K562 (cell line): ENCODE results near the gene NTRK1. TPM values are rescaled to one million over a fixed set of nuclear protein-coding genes. Genes with fewer than 3 reads are reported as not detected.
A peak's percentile ranks its signal among the peaks of the same experiment; 100 is the strongest.

Experiments used
- ATAC-seq: fragments of 200-7000 bp; cut with Tn5 transposase; 3 replicates; pipeline ENCODE4 v1.9.1; 2020; ENCODE audit warnings: moderate library complexity
- BruUV-seq: library from RNA; stranded (reverse); fragments of 400-500 nt; replicated peaks from 2 replicates; lab custom pipeline; 2021; lab: Mats Ljungman, UMichigan
- CTCF ChIA-PET: fragments of 300-600 bp; formaldehyde crosslinking; extraction: SDS; loops from one replicate; lab custom pipeline; 2021; ENCODE audit warnings: low intra/inter-chr PET ratio; lab: Yijun Ruan, JAX
- POLR2A ChIA-PET: fragments of 300-600, 350-650 bp; sonication (Branson Sonifier 250); formaldehyde crosslinking; extraction: SDS; loops from one replicate; lab custom pipeline; 2021; ENCODE audit warnings: antibody characterized with exemption, inconsistent platforms; lab: Yijun Ruan, JAX
- DNase-seq, 4 experiments: peaks; one replicate each; pipeline versions ENCODE4 v3.0.0 to v3.0.0-alpha.2; 2011 to 2018; ENCODE audit warnings: low spot score in 3 of 4, mixed read lengths in 3 of 4; ENCODE audit errors: extremely low read depth in 1 of 4
- FAIRE-seq: peaks from 2 replicates; lab custom pipeline; 2011; peaks lifted over from hg19 to GRCh38; lab: Jason Lieb, UNC
- H2AFZ ChIP-seq: 2 replicates; pipeline ENCODE4 v1.6.0; 2011; ENCODE audit warnings: low read depth, low read length, control low read depth, inconsistent platforms
- H3K27ac ChIP-seq: fragments of 200-600 bp; 3 replicates; pipeline ENCODE4 v1.8.0; 2011; ENCODE audit warnings: low read depth, mild to moderate bottlenecking, control low read depth, inconsistent platforms, low read length, moderate library complexity, mixed read lengths; ENCODE audit errors: extremely low read depth
- H3K27me3 ChIP-seq, 2 experiments: fragments of 300-600 bp in 1 of 2; 2 replicates in 1 of 2; 3 replicates in 1 of 2; pipeline versions ENCODE4 v1.6.0 to v1.8.0; 2011; ENCODE audit warnings: inconsistent platforms in 2 of 2, low read length in 2 of 2, mild to moderate bottlenecking in 1 of 2, mixed read lengths in 1 of 2, moderate library complexity in 1 of 2; ENCODE audit not compliant: control insufficient read depth in 2 of 2, insufficient read depth in 2 of 2
- H3K36me3 ChIP-seq: fragments of 300-600 bp; 3 replicates; pipeline ENCODE4 v1.8.0; 2011; ENCODE audit warnings: mild to moderate bottlenecking, low read length, inconsistent platforms; ENCODE audit not compliant: control insufficient read depth, insufficient read depth
- H3K4me1 ChIP-seq, 2 experiments: fragments of 200-600 bp in 1 of 2; replicated peaks in 1 of 2; 2 replicates in 1 of 2; 3 replicates in 1 of 2; pipeline versions ENCODE4 v1.5.1 to v1.8.0; 2011; ENCODE audit warnings: inconsistent platforms in 2 of 2, low read length in 2 of 2, mild to moderate bottlenecking in 1 of 2, mixed read lengths in 1 of 2, moderate library complexity in 1 of 2; ENCODE audit not compliant: control insufficient read depth in 2 of 2, insufficient read depth in 2 of 2
- H3K4me2 ChIP-seq: 2 replicates; pipeline ENCODE4 v1.6.1; 2011; ENCODE audit warnings: low read length, control low read depth, inconsistent platforms, mixed read lengths; ENCODE audit not compliant: insufficient read depth
- H3K4me3 ChIP-seq: fragments of 200-600 bp; sonication (generic), shearing (Covaris generic); 2 replicates; pipeline ENCODE4 v1.5.1; 2016; ENCODE audit warnings: control low read depth, inconsistent platforms
- H3K79me2 ChIP-seq: fragments of 200-600 bp; 3 replicates; pipeline ENCODE4 v1.8.0; 2011; ENCODE audit warnings: low read length, inconsistent platforms; ENCODE audit not compliant: control insufficient read depth, insufficient read depth
- H3K9ac ChIP-seq, 2 experiments: 2 replicates each; pipeline versions ENCODE4 v1.6.0 to v1.6.1; 2011; ENCODE audit warnings: low read depth in 2 of 2, low read length in 2 of 2, control low read depth in 1 of 2, inconsistent platforms in 1 of 2, mild to moderate bottlenecking in 1 of 2, mixed read lengths in 1 of 2; ENCODE audit not compliant: insufficient read depth in 1 of 2
- H3K9me1 ChIP-seq: one replicate; pipeline ENCODE4 v1.6.0; 2011; ENCODE audit warnings: inconsistent platforms, mild to moderate bottlenecking, low read length, moderate library complexity; ENCODE audit not compliant: control insufficient read depth, insufficient read depth
- H3K9me3 ChIP-seq: replicated peaks from 2 replicates; pipeline ENCODE4 v1.5.1; 2011; ENCODE audit warnings: low read depth, low read length, inconsistent platforms; ENCODE audit not compliant: control insufficient read depth, insufficient read depth
- H4K20me1 ChIP-seq: replicated peaks from 2 replicates; pipeline ENCODE4 v1.6.1; 2011; ENCODE audit warnings: low read length, inconsistent platforms, mixed read lengths; ENCODE audit not compliant: control insufficient read depth, insufficient read depth
- KLF13 ChIP-seq: fragments of 450-650 bp; IDR thresholded peaks from 2 replicates; pipeline ENCODE4 v1.6.1; 2016; ENCODE audit warnings: missing genetic modification characterization, low read depth, mild to moderate bottlenecking, missing compliant biosample characterization, moderate library complexity, borderline replicate concordance
- TBP ChIP-seq: optimal IDR thresholded peaks from 2 replicates; pipeline ENCODE3; 2011; ENCODE audit warnings: low read depth, low read length, improper control_type of control experiment
- ZNF253 ChIP-seq: fragments of 250-450 bp; sonication (Bioruptor Pico); conservative IDR thresholded peaks from 2 replicates; pipeline ENCODE4 v1.6.1; 2021; ENCODE audit warnings: mild to moderate bottlenecking
- WGBS: fragments of 100-300 bp; shearing (Covaris generic); methylation state at CpG from one replicate; pipeline ENCODE4 v1.1.6; 2016; ENCODE audit warnings: low coverage, mixed read lengths; ENCODE audit not compliant: insufficient coverage; ENCODE audit errors: missing lambda C conversion rate; 5-methylcytosine and 5-hydroxymethylcytosine counted together
- in situ Hi-C: fragments of 300-500 bp; cut with MboI; formaldehyde crosslinking; loops from 4 replicates; pipeline ENCODE4 v1.15.0; 2018; ENCODE audit warnings: inconsistent platforms, mixed read lengths
- intact Hi-C: fragments of 100-400 bp; cut with micrococcal nuclease; formaldehyde crosslinking; loops from 2 replicates; pipeline ENCODE4 v1.14.2; 2022
- polyA plus RNA-seq, 8 experiments: library from polyadenylated mRNA; depleted of rRNA in 4 of 8; stranded (reverse) in 5 of 8; unstranded in 3 of 8; fragments of >200 nt; fragmentation: Nextera tagmentation in 2 of 8; fragmentation: Illumina TruSeq in 1 of 8; extraction: Ambion mirVana in 2 of 8; extraction: Trizol in 1 of 8; gene quantifications; 2 replicates each; pipeline versions ENCODE4 v1.2.1 to v1.2.3, GENCODE V29; 2011 to 2014; ENCODE audit warnings: inconsistent platforms in 1 of 8, missing spikeins in 1 of 8
- total RNA-seq, 7 experiments: library from RNA; depleted of rRNA in 6 of 7; stranded (reverse); fragments of >200 nt in 6 of 7; fragmentation: Illumina TruSeq in 2 of 7; extraction: Trizol in 2 of 7; gene quantifications; 2 replicates each; pipeline versions ENCODE4 v1.2.1 to v1.2.3, GENCODE V29; 2011 to 2021; ENCODE audit warnings: low replicate concordance in 1 of 7
- TF ChIP-seq, protein P1 (sequence below), 2 experiments: fragments of 450-650 bp in 1 of 2; sonication (generic) in 1 of 2; formaldehyde crosslinking in 1 of 2; IDR thresholded peaks in 1 of 2; conservative IDR thresholded peaks in 1 of 2; 2 replicates each; pipeline versions ENCODE4 v1.6.1 to v1.8.1; 2016 to 2023; ENCODE audit warnings: mild to moderate bottlenecking in 2 of 2, moderate library complexity in 2 of 2, inconsistent platforms in 1 of 2, missing genetic modification reagents in 1 of 2

NTRK1 gene
- total and polyA plus RNA-seq, 9 of the 15 experiments (the other 6 are each of a cell fraction or from before 2014, with no cell fraction given) = 0.46 to 30.0 (median 7.9) TPM

DNA sequence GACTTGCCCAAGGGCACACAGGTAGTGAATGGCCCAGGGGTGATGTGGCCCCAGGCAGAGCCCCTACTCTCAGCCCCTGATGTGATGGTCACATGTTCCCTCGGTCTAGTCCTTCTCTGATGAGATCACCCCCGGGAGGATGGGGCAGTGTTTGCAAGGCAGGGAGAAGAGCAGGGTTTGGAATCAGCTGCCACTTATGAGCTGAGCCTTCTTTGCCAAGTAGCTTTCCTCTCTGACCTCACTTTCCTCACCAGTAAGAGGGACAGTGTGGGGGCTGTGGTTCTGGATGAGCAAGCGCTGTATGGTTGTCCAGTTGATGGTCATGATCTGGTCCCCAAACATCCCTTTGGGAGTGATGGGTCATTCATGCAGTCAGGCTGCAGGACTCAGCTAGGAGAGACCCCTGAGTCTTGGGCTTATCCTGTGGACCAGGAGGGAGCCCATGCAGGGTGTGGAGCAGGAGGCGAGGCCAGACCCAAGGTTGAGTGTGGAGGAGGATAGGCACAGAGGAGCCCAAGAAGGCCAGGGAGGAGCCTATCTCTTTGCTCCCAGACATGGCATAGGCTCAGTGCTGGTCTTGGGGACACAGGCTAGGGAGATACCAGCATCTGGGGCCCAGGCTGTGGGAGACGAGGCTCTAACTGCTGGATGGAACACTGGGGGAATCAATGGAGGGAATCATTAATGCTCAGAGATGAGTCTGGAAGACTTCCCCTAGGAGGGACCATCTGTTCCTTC is 16.9 kb downstream of the NTRK1 start:
- no peak overlapping the region for H2AFZ ChIP-seq
- no peaks in the 10 kb centered on the region for H3K9me3 ChIP-seq
- no peak overlapping the region for H3K4me2 ChIP-seq
- H3K9ac ChIP-seq = peak overlapping the region in 1 of 2 experiments; percentile 32; a peak in 1 of 4 replicates
- 49% methylated on average over 5 of the region's 5 CpGs for WGBS
- H3K36me3 ChIP-seq = no peaks in the 10 kb centered on the region; the same call in 1 of the 3 replicates
- intact Hi-C loops = no loop called here
- TF ChIP-seq TBP (no peak), KLF13 (tag) (no peak), ZNF253 (CRISPR knock-in tag) (no peak)
- TF ChIP-seq, protein P1, sequence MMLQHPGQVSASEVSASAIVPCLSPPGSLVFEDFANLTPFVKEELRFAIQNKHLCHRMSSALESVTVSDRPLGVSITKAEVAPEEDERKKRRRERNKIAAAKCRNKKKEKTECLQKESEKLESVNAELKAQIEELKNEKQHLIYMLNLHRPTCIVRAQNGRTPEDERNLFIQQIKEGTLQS (IDR thresholded peaks at IDR 0.05) = peak; percentile 39; the same call in 1 of the 2 replicates
- TF ChIP-seq, protein P1 (CRISPR knock-in tag; conservative IDR thresholded peaks at IDR 0.05) = no peak
- H3K27me3 ChIP-seq = no peaks in the 10 kb centered on the region
- H3K4me3 ChIP-seq = no peak overlapping the region
- FAIRE-seq = no peak
- ChIA-PET POLR2A (interaction anchor here (0.5 to 1.0 kb wide), 3 partner anchors 13 to 167 kb away, joined by 3 to 4 read pairs (median 3); no protein-coding TSS in a partner anchor), CTCF (no interaction called here)
- no peaks in the 10 kb centered on the region for H3K79me2 ChIP-seq
- H3K9me1 ChIP-seq = no peaks in the 10 kb centered on the region
- no peak for DNase-seq
- no peak; the same call in 2 of the 3 replicates for ATAC-seq
- H3K27ac ChIP-seq = no peak overlapping the region
- H3K4me1 ChIP-seq = peaks cover 7 to 33% of the 10 kb centered on the region in 2 experiments; a peak in 4 of 5 replicates
- BruUV-seq = no TSS peak
- in situ Hi-C loops = no loop called here
- H4K20me1 ChIP-seq = no peaks in the 10 kb centered on the region
